ENCODE data around the gene NECTIN1. TPM values are rescaled to one million over a fixed set of nuclear protein-coding genes. Genes with fewer than 3 reads are reported as not detected.

Gene NECTIN1
- total and polyA plus RNA-seq, 2 donors (not counting 3 experiments of a cell fraction or from before 2014, with no cell fraction given), result 10.8 to 23.6 TPM

DNA sequence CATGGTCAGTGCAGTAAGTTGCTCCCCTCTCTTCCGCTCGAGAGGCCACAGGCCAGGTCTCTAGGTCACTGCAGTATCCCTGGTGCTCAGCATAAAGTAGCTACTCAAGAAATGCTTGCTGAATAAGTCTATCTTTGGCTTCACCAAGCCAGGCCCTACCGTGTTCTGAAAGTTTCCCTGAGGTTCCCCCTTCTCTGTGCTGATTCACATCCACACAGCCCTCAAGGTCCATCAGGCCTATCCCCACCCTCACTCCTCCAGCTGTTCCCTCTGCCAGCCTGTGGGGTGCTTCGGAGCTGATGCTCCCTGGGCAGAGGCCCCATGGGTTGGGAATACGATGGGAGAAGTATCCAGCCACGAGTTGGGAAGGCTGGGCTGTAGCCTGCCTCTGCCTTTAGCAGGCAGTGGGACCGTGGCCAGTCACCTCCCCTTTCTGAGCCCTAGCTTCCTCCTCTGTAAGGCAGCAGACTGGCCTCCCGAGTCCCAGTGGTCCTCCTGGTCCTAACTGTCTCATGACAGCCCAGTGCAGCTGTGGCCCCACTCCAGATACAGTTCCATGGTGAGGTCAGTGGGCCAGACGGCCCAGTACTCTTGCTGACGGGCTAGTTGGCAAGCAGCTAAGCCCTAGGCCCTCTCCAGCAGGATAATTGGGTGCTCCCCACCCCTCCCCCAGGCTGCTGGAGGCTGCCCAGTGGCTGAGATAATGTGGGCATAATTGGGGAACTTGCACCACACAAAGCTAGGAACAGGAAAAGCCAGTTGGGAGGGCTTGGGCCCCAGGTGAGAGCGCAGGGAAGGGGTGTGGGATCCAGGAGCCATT, 48.2 kb downstream of the NECTIN1 start:
- TF ChIP-seq, protein P1, sequence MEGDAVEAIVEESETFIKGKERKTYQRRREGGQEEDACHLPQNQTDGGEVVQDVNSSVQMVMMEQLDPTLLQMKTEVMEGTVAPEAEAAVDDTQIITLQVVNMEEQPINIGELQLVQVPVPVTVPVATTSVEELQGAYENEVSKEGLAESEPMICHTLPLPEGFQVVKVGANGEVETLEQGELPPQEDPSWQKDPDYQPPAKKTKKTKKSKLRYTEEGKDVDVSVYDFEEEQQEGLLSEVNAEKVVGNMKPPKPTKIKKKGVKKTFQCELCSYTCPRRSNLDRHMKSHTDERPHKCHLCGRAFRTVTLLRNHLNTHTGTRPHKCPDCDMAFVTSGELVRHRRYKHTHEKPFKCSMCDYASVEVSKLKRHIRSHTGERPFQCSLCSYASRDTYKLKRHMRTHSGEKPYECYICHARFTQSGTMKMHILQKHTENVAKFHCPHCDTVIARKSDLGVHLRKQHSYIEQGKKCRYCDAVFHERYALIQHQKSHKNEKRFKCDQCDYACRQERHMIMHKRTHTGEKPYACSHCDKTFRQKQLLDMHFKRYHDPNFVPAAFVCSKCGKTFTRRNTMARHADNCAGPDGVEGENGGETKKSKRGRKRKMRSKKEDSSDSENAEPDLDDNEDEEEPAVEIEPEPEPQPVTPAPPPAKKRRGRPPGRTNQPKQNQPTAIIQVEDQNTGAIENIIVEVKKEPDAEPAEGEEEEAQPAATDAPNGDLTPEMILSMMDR (IDR thresholded peaks at IDR 0.05; ENCODE audit: extremely low read depth in 1 of 2, insufficient read depth in 1 of 2, low read depth in 1 of 2, low read length in 2 of 2), result no peak
- Histone ChIP-seq H4K20me1 (replicated peaks; ENCODE audit: control insufficient read depth, extremely low read depth, insufficient read depth, low read length) (no peaks in the 10 kb centered on the region), H3K9me1 (replicated peaks; ENCODE audit: control insufficient read depth, extremely low read depth, insufficient read depth, low read length) (no peaks in the 10 kb centered on the region), H3K4me3 (replicated peaks in 1 of 3; ENCODE audit: insufficient read depth in 1 of 3, low read depth in 1 of 3, low read length in 3 of 3) (no peak overlapping the region), H3K79me2 (ENCODE audit: control insufficient read depth, insufficient read depth, low read length) (no peaks in the 10 kb centered on the region), H2AFZ (ENCODE audit: low read depth, low read length) (no peak overlapping the region), H3K36me3 (ENCODE audit: control insufficient read depth in 2 of 2, extremely low read depth in 1 of 2, insufficient read depth in 2 of 2, low read length in 2 of 2) (no peaks in the 10 kb centered on the region), H3K27me3 (ENCODE audit: control insufficient read depth in 2 of 2, insufficient read depth in 2 of 2, low read length in 2 of 2) (no peaks in the 10 kb centered on the region), H3K9ac (replicated peaks; ENCODE audit: extremely low read depth, insufficient read depth, low read length) (no peak overlapping the region), H3K9me3 (replicated peaks; ENCODE audit: control insufficient read depth, insufficient read depth, low read length) (no peaks in the 10 kb centered on the region), H3K27ac (ENCODE audit: insufficient read depth, low read depth, low read length) (no peak overlapping the region), H3K4me1 (ENCODE audit: control insufficient read depth, extremely low read depth, insufficient read depth, low read length) (peaks cover 30% of the 10 kb centered on the region), H3K4me2 (ENCODE audit: insufficient read depth, low read length) (no peak overlapping the region)
- no peak for FAIRE-seq
- DNase-seq (ENCODE audit: low read depth, low spot score), result no peak
- dilution Hi-C loops (cut with MboI; ENCODE audit: extremely low pct_ligation_motif_present, low sequenced_read_pairs), result no loop called here
- intact Hi-C loops (cut with micrococcal nuclease), result no loop called here
- CTCF ChIA-PET, result interaction anchor here (1.0 to 3.6 kb wide), 3 partner anchors 9 to 48 kb away, joined by 3 to 37 read pairs (median 5); partner anchors contain the start of gene NECTIN1
- POLR2A ChIA-PET, result no interaction called here
- no TSS peak for BruUV-seq (replicated peaks)

DNA sequence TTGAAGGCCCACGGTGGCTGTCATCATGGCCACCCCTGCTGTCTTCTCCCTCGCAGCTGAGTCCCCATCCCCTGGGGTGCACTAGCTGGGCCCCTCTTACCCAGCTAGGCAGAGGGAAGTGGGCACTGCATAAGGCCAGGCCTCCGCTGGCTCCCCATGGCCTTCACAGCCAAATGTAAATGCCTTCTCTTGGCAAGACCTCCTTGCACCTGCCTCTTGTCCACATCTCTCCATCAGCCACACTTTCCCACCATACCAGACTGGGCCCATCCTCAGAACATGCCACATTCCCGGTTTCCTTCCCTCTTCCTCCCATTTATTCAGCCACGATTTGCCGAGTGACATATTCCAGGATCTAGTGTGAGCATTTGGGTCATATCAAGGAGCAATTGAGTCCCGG, 49.7 kb downstream of the NECTIN1 start:
- Histone ChIP-seq H3K9ac (replicated peaks; ENCODE audit: extremely low read depth, insufficient read depth, low read length) (no peak overlapping the region), H4K20me1 (replicated peaks; ENCODE audit: control insufficient read depth, extremely low read depth, insufficient read depth, low read length) (no peaks in the 10 kb centered on the region), H3K9me1 (replicated peaks; ENCODE audit: control insufficient read depth, extremely low read depth, insufficient read depth, low read length) (no peaks in the 10 kb centered on the region), H3K9me3 (replicated peaks; ENCODE audit: control insufficient read depth, insufficient read depth, low read length) (no peaks in the 10 kb centered on the region), H3K4me1 (ENCODE audit: control insufficient read depth, extremely low read depth, insufficient read depth, low read length) (peaks cover 22% of the 10 kb centered on the region), H3K36me3 (ENCODE audit: control insufficient read depth in 2 of 2, extremely low read depth in 1 of 2, insufficient read depth in 2 of 2, low read length in 2 of 2) (peaks cover 0 to 3% of the 10 kb centered on the region in 2 experiments), H3K27ac (ENCODE audit: insufficient read depth, low read depth, low read length) (no peak overlapping the region), H3K27me3 (ENCODE audit: control insufficient read depth in 2 of 2, insufficient read depth in 2 of 2, low read length in 2 of 2) (no peaks in the 10 kb centered on the region), H2AFZ (ENCODE audit: low read depth, low read length) (no peak overlapping the region), H3K4me2 (ENCODE audit: insufficient read depth, low read length) (no peak overlapping the region), H3K79me2 (ENCODE audit: control insufficient read depth, insufficient read depth, low read length) (no peaks in the 10 kb centered on the region), H3K4me3 (replicated peaks in 1 of 3; ENCODE audit: insufficient read depth in 1 of 3, low read depth in 1 of 3, low read length in 3 of 3) (no peak overlapping the region)
- TF ChIP-seq POLR2AphosphoS5 (IDR thresholded peaks at IDR 0.05; ENCODE audit: insufficient read depth, low read depth, low read length), result no peak
- TF ChIP-seq, protein P2, sequence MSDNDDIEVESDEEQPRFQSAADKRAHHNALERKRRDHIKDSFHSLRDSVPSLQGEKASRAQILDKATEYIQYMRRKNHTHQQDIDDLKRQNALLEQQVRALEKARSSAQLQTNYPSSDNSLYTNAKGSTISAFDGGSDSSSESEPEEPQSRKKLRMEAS (IDR thresholded peaks at IDR 0.05; ENCODE audit: insufficient read depth, insufficient read length), result no peak
- no peak for TF ChIP-seq MYC (IDR thresholded peaks at IDR 0.05; ENCODE audit: low read depth, low read length)
- TF ChIP-seq JUN (IDR thresholded peaks at IDR 0.05; ENCODE audit: borderline replicate concordance, insufficient read depth, insufficient read length, low read depth), result no peak
- TF ChIP-seq FOS (IDR thresholded peaks at IDR 0.05; ENCODE audit: borderline replicate concordance, insufficient read depth, low read length), result no peak
- no peak for TF ChIP-seq POLR2A (IDR thresholded peaks at IDR 0.05; ENCODE audit: low read depth, low read length)
- dilution Hi-C loops (cut with MboI; ENCODE audit: extremely low pct_ligation_motif_present, low sequenced_read_pairs) (no loop called here), intact Hi-C loops (cut with micrococcal nuclease) (no loop called here)
- CTCF ChIA-PET, result interaction anchor here (3.6 kb wide), 1 partner anchor 50 kb away, joined by 37 read pairs; the partner anchor contains the start of gene NECTIN1
- DNase-seq (ENCODE audit: low read depth, low spot score) (no peak), FAIRE-seq (no peak)
- POLR2A ChIA-PET, result no interaction called here
- no TSS peak for BruUV-seq (replicated peaks)

All from endothelial cell of umbilical vein (primary cell).